Testis (tissue), 2 donors: ENCODE results near the gene NRXN3.

Source experiments
- CTCF ChIP-seq, 3 experiments: fragments of 450-650 bp in 2 of 3; fragments of 200-600 bp in 1 of 3; sonication (generic) in 1 of 3; IDR thresholded peaks; one replicate each; pipeline ENCODE4 v1.5.1; 2016 to 2019; ENCODE audit warnings: antibody characterized with exemption in 3 of 3, mild to moderate bottlenecking in 2 of 3, moderate library complexity in 1 of 3
- POLR2A ChIP-seq: fragments of 450-650 bp; IDR thresholded peaks from one replicate; pipeline ENCODE4 v1.6.1; 2017; ENCODE audit warnings: antibody characterized with exemption, mild to moderate bottlenecking, moderate library complexity

GRCh38 chr14:78927261-78927660 is 757.1 kb downstream of the NRXN3 start:
- TF ChIP-seq CTCF (IDR thresholded peaks at IDR 0.05) (no peak), POLR2A (no peak)
